Measurements from ENCODE around the gene IP6K3. TPM values are rescaled to one million over a fixed set of nuclear protein-coding genes. Genes with fewer than 3 reads are reported as not detected.

The IP6K3 gene
- total RNA-seq, 1 donor, result under 0.01 TPM

DNA sequence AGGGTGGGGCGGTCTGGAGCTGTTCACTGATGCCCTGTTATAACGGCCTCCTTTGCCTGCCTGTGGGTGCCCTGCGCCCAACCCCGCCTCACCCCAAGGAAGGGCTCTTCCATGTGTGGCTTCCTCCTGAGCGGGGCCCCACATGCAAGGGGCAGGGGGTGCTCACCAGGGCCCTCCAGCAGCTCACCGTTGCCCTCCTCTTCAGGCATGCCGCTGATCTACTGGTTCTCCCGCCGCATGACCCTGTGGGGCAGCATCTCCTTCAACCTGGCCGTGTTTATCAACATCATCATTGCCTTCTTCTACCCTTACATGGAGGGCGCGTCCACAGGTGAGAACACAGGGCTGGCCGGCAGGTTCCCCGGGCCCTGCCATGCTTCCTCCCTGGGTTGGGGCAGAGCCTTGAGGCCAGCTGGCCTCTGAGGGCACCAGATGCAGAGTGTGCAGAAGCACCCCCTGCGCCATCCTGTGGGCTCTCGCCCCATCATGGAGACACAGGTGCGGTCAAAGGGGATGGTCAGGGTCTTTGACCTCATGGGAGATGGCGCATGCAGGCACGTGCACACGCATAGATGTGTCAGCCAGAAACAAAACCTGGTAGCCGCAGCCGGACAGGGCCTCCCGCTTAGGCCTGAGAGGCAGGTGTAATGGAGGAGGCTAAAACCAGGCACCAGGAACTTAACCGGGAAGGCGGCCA lies 58.1 kb downstream of the IP6K3 start:
- no peak overlapping the region for H2AFZ ChIP-seq (ENCODE audit: low read length)
- no peak overlapping the region for H3K4me2 ChIP-seq (ENCODE audit: insufficient read depth, low read length)
- H3K27me3 ChIP-seq (ENCODE audit: insufficient read depth, low read length), result no peaks in the 10 kb centered on the region
- H3K4me1 ChIP-seq (ENCODE audit: insufficient read depth, low read length), result peaks cover 18% of the 10 kb centered on the region
- H3K36me3 ChIP-seq (ENCODE audit: insufficient read depth, low read length), result peaks cover 39% of the 10 kb centered on the region
- H3K9me3 ChIP-seq (ENCODE audit: low read depth, low read length), result no peaks in the 10 kb centered on the region
- no peaks in the 10 kb centered on the region for H4K20me1 ChIP-seq (ENCODE audit: insufficient read depth, low read length)
- H3K79me2 ChIP-seq (ENCODE audit: insufficient read depth, low read length), result no peaks in the 10 kb centered on the region
- DNase-seq (ENCODE audit: insufficient read length, low spot score, missing footprints), result peak; percentile 59
- H3K27ac ChIP-seq (ENCODE audit: low read depth, low read length), result no peak overlapping the region
- H3K4me3 ChIP-seq (ENCODE audit: insufficient read depth, low read length), result no peak overlapping the region
- TF ChIP-seq, protein P1, sequence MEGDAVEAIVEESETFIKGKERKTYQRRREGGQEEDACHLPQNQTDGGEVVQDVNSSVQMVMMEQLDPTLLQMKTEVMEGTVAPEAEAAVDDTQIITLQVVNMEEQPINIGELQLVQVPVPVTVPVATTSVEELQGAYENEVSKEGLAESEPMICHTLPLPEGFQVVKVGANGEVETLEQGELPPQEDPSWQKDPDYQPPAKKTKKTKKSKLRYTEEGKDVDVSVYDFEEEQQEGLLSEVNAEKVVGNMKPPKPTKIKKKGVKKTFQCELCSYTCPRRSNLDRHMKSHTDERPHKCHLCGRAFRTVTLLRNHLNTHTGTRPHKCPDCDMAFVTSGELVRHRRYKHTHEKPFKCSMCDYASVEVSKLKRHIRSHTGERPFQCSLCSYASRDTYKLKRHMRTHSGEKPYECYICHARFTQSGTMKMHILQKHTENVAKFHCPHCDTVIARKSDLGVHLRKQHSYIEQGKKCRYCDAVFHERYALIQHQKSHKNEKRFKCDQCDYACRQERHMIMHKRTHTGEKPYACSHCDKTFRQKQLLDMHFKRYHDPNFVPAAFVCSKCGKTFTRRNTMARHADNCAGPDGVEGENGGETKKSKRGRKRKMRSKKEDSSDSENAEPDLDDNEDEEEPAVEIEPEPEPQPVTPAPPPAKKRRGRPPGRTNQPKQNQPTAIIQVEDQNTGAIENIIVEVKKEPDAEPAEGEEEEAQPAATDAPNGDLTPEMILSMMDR (IDR thresholded peaks at IDR 0.05; ENCODE audit: extremely low read depth, low read depth, low read length), result no peak

DNA sequence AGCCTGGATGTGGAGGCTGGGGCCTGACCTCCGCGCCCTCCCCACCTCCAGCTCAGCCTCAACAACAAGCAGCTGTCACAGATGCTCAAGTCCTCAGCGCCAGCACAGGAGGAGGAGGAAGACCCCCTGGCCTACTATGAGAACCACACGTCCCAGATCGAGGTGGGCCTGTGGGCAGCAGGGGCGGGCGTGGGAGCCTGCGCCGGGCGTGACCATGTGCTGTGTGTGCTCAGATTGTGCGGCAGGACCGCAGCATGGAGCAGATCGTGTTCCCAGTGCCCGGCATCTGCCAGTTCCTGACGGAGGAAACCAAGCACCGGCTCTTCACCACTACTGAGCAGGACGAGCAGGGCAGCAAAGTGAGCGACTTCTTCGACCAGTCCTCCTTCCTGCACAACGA lies 58.7 kb downstream of the IP6K3 start:
- peak; percentile 76 for DNase-seq (ENCODE audit: insufficient read length, low spot score, missing footprints)
- Histone ChIP-seq H3K36me3 (ENCODE audit: insufficient read depth, low read length) (peaks cover 36% of the 10 kb centered on the region), H3K27me3 (ENCODE audit: insufficient read depth, low read length) (no peaks in the 10 kb centered on the region)

DNA sequence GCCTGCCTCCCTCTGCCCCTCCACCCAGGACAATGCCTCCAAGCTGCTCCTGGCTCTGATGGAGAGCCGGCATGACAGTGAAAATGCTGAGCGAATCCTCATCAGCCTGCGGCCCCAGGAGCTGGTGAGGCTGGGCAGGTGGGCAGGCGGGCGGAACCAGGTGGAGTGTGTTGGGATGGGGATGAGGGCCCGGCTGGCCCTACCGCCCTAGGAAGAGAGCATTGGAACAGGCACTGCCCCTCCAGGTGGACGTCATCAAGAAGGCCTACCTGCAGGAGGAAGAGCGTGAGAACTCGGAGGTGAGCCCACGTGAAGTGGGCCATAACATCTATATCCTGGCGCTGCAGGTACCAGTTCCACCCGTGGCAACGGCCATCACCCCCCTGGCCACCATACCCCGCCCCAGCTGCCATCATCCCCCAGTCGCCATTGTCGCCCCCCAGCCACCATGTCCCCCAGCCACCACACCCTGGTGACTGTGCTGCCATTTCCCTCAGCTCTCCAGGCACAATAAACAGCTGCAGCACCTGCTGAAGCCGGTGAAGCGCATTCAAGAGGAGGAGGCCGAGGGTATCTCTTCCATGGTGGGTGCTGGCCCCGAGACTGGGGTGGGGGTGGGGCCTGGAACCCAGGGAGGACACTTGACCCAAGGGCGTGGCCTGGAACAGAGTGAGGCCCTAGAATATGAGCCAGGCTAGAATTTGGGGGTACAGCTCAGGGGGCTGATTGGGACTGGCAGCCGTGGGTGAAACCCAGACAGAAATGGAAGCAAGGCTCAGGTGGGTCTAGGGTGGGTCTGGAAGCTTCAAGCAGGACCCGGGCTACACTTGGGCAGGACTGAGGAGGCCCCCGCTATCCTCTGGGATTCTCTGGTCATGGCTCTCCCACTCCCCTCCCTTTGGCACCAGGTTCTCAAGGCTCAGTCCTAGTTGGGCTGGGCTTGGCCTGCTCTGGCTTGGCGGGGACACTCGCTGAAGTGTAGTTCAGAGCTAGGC lies 59.4 kb downstream of the IP6K3 start:
- TF ChIP-seq, protein P1 (IDR thresholded peaks at IDR 0.05; ENCODE audit: extremely low read depth, low read depth, low read length), result no peak
- H3K36me3 ChIP-seq (ENCODE audit: insufficient read depth, low read length), result peaks cover 39% of the 10 kb centered on the region
- H3K4me3 ChIP-seq (ENCODE audit: insufficient read depth, low read length), result no peak overlapping the region
- peaks cover 5% of the 10 kb centered on the region for H3K4me1 ChIP-seq (ENCODE audit: insufficient read depth, low read length)
- no peak overlapping the region for H2AFZ ChIP-seq (ENCODE audit: low read length)
- H3K27ac ChIP-seq (ENCODE audit: low read depth, low read length), result no peak overlapping the region
- DNase-seq (ENCODE audit: insufficient read length, low spot score, missing footprints), result peak; percentile 80
- no peaks in the 10 kb centered on the region for H3K79me2 ChIP-seq (ENCODE audit: insufficient read depth, low read length)
- H4K20me1 ChIP-seq (ENCODE audit: insufficient read depth, low read length), result no peaks in the 10 kb centered on the region
- no peaks in the 10 kb centered on the region for H3K27me3 ChIP-seq (ENCODE audit: insufficient read depth, low read length)
- no peak overlapping the region for H3K4me2 ChIP-seq (ENCODE audit: insufficient read depth, low read length)
- no peaks in the 10 kb centered on the region for H3K9me3 ChIP-seq (ENCODE audit: low read depth, low read length)

More for the DNA sequence above, 58.7 kb downstream of the IP6K3 start:
- H4K20me1 ChIP-seq (ENCODE audit: insufficient read depth, low read length), result no peaks in the 10 kb centered on the region
- H3K9me3 ChIP-seq (ENCODE audit: low read depth, low read length), result no peaks in the 10 kb centered on the region
- TF ChIP-seq, protein P1 (IDR thresholded peaks at IDR 0.05; ENCODE audit: extremely low read depth, low read depth, low read length), result no peak
- no peak overlapping the region for H3K4me2 ChIP-seq (ENCODE audit: insufficient read depth, low read length)
- peaks cover 12% of the 10 kb centered on the region for H3K4me1 ChIP-seq (ENCODE audit: insufficient read depth, low read length)
- no peak overlapping the region for H2AFZ ChIP-seq (ENCODE audit: low read length)
- no peaks in the 10 kb centered on the region for H3K79me2 ChIP-seq (ENCODE audit: insufficient read depth, low read length)
- H3K4me3 ChIP-seq (ENCODE audit: insufficient read depth, low read length), result no peak overlapping the region
- H3K27ac ChIP-seq (ENCODE audit: low read depth, low read length), result no peak overlapping the region

All from osteoblast (primary cell).